ENCODE data around the gene TCL1B.
"Not testable (repeated sequence)": the region's sequence is repeated elsewhere in the genome, so short reads cannot be mapped to it uniquely, and the experiment has no call there.

TCL1B gene

DNA sequence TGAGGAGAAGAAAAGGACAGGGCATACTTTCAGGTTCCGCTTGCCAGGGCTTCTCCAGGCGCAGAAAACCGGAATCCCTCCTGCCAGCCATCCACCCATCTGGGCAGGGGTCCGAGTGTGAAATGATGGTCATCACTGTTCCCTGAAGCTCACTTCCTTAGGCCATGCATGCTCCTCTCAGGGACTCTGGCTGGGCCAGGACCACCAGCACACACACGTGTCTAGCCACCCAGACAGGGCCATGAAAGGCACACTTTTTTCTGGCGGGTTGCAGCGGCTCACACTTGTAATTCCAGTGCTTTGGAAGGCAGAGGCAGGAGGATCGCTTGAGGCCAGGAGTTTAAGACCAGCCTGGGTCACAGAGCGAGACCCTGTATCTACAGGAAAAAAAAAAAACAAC lies 26.2 kb downstream of the TCL1B start:
- ChIA-PET CTCF (no interaction called here), POLR2A (no interaction called here)
- DNase-seq (ENCODE audit: extremely low spot score) = no peak
- TF ChIP-seq PKNOX1 (IDR thresholded peaks at IDR 0.05) (no peak), FOXA1 (IDR thresholded peaks at IDR 0.05) (no peak), HDGF (IDR thresholded peaks at IDR 0.05; ENCODE audit: borderline replicate concordance) (no peak), FOXK2 (IDR thresholded peaks at IDR 0.05) (no peak), CTBP1 (IDR thresholded peaks at IDR 0.05; ENCODE audit: borderline replicate concordance) (no peak), BHLHE40 (IDR thresholded peaks at IDR 0.05; ENCODE audit: borderline replicate concordance) (no peak), SUZ12 (IDR thresholded peaks at IDR 0.05) (no peak), ARNT (IDR thresholded peaks at IDR 0.05) (no peak), SP1 (IDR thresholded peaks at IDR 0.05) (no peak), FOXM1 (IDR thresholded peaks at IDR 0.05; ENCODE audit: borderline replicate concordance) (no peak), ELF4 (IDR thresholded peaks at IDR 0.05) (no peak), ZNF384 (IDR thresholded peaks at IDR 0.05) (no peak), NFRKB (IDR thresholded peaks at IDR 0.05) (no peak)

DNA sequence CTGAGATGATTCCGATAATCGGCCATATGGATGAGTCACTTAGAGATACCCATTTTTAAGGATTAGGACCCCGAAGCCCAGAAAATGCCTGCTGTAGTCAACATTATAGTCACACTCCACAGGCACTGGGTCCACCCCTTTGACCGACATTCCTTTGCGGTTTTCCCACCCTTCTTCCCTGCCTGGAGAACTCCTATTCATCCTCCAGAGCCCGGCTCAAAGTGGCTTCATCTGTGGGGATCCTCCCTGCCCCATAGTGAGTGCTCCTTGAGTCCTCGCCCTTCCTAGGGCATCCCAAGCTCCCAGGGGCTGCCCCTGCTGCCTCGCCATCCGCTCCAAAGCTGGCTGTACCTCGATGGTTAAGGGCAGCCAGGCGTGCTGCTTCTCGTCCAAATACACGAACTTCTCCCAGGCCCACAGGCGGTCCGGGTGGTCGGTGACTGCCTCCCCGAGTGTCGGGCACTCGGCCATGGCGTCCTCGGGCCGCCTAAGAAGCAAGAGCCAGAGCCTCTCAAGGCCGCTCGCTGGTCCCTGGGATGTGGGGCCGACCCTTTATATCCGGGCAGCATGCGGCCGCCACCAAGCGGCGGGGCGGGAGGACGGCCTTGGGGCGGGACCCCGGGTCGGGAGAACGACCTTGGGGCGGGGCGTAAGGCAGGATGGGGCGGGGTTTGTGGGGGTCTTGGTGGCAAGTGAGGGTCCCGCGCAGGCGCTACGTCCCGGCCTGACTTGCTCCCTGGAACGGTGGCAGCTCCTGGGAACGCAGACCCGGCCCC lies 27.6 kb downstream of the TCL1B start, which contains the start of gene TCL1A:
Gene TCL1A (minus strand): TSS at position 530 of the 776 bp plus-strand sequence. CDS start 59 bp downstream, at position 471.
- ChIA-PET CTCF (no interaction called here), POLR2A (no interaction called here)
- no peak for TF ChIP-seq SUZ12 (IDR thresholded peaks at IDR 0.05)
- TF ChIP-seq ARNT (IDR thresholded peaks at IDR 0.05) = no peak
- TF ChIP-seq FOXM1 (IDR thresholded peaks at IDR 0.05; ENCODE audit: borderline replicate concordance) = no peak
- TF ChIP-seq ZNF384 (IDR thresholded peaks at IDR 0.05) = no peak
- TF ChIP-seq LEF1 (IDR thresholded peaks at IDR 0.05; ENCODE audit: borderline replicate concordance) = no peak
- TF ChIP-seq HDGF (IDR thresholded peaks at IDR 0.05; ENCODE audit: borderline replicate concordance) = no peak
- no peak for TF ChIP-seq FOXK2 (IDR thresholded peaks at IDR 0.05)
- no peak for TF ChIP-seq CTBP1 (IDR thresholded peaks at IDR 0.05; ENCODE audit: borderline replicate concordance)
- no peak for TF ChIP-seq SP1 (IDR thresholded peaks at IDR 0.05)
- TF ChIP-seq ELF4 (IDR thresholded peaks at IDR 0.05) = no peak
- DNase-seq (ENCODE audit: extremely low spot score) = no peak

- no peak for TF ChIP-seq LEF1 (IDR thresholded peaks at IDR 0.05; ENCODE audit: borderline replicate concordance)
- TF ChIP-seq TARDBP (IDR thresholded peaks at IDR 0.05) = no peak
- TF ChIP-seq FOXM1 (IDR thresholded peaks at IDR 0.05; ENCODE audit: borderline replicate concordance) = no peak
- TF ChIP-seq ZNF384 (IDR thresholded peaks at IDR 0.05) = no peak
- no peak for TF ChIP-seq HDGF (IDR thresholded peaks at IDR 0.05; ENCODE audit: borderline replicate concordance)
- no peak for TF ChIP-seq FOXK2 (IDR thresholded peaks at IDR 0.05)
- no peak for TF ChIP-seq SUZ12 (IDR thresholded peaks at IDR 0.05)
- no peak for TF ChIP-seq PKNOX1 (IDR thresholded peaks at IDR 0.05)
- TF ChIP-seq FOXA1 (IDR thresholded peaks at IDR 0.05) = no peak
- TF ChIP-seq BHLHE40 (IDR thresholded peaks at IDR 0.05; ENCODE audit: borderline replicate concordance) = no peak
- no peak for TF ChIP-seq SP1 (IDR thresholded peaks at IDR 0.05)
- no peak for TF ChIP-seq ARNT (IDR thresholded peaks at IDR 0.05)
- TF ChIP-seq ELF4 (IDR thresholded peaks at IDR 0.05) = no peak
- TF ChIP-seq CTBP1 (IDR thresholded peaks at IDR 0.05; ENCODE audit: borderline replicate concordance) = no peak
- POLR2A ChIA-PET = no interaction called here
- CTCF ChIA-PET = no interaction called here
- DNase-seq (ENCODE audit: extremely low spot score) = no peak
Observed at GRCh38 chr14:95722525-95723190, 36.4 kb downstream of the TCL1B start.

GRCh38 chr14:95725685-95726336 lies 39.6 kb downstream of the TCL1B start:
- ChIA-PET POLR2A (no interaction called here), CTCF (interaction anchor here (1.1 kb wide), 1 partner anchor 48 kb away, joined by 3 read pairs; no protein-coding TSS in a partner anchor)
- no peak for DNase-seq (ENCODE audit: extremely low spot score)
- no peak for TF ChIP-seq PKNOX1 (IDR thresholded peaks at IDR 0.05)
- TF ChIP-seq FOXM1 (IDR thresholded peaks at IDR 0.05; ENCODE audit: borderline replicate concordance) = no peak
- TF ChIP-seq NFRKB (IDR thresholded peaks at IDR 0.05) = no peak
- TF ChIP-seq FOXK2 (IDR thresholded peaks at IDR 0.05) = no peak
- no peak for TF ChIP-seq SP1 (IDR thresholded peaks at IDR 0.05)

DNA sequence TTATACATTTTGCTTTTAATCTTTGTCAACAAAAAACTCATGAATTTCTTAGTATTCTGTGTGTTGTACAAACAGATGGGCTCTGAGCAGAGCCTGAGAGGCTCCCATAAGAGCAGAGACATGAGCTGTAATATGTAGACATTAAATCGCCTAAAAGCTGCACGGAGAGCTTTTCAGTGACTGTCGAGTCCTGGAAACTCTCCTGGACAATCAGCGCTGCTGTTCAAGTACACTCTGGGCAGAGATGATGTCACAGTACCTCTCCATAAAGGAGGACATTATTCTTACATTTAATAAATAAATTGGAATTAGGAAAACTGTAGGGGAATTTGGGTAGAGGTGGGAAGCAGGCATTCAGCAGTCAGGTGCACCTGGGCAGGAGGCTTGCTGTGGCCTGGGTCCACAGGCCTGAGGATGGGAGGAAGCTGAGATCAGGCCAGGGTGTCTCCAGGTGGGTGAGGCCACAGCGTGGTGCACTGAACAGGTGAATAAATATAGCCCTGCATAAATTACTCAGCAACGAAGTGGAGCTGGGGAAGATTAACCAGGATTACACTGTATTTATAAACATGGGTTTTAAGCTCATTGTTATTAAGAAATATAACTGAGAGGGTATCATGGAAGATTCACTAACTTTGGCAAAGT lies 41.0 kb downstream of the TCL1B start:
- no peak for DNase-seq (ENCODE audit: extremely low spot score)
- TF ChIP-seq ELF4 (IDR thresholded peaks at IDR 0.05) = no peak
- TF ChIP-seq PKNOX1 (IDR thresholded peaks at IDR 0.05) = no peak
- TF ChIP-seq ZNF384 (IDR thresholded peaks at IDR 0.05) = no peak
- no peak for TF ChIP-seq FOXK2 (IDR thresholded peaks at IDR 0.05)
- no peak for TF ChIP-seq BHLHE40 (IDR thresholded peaks at IDR 0.05; ENCODE audit: borderline replicate concordance)
- TF ChIP-seq HDGF (IDR thresholded peaks at IDR 0.05; ENCODE audit: borderline replicate concordance) = no peak
- no peak for TF ChIP-seq LEF1 (IDR thresholded peaks at IDR 0.05; ENCODE audit: borderline replicate concordance)
- no peak for TF ChIP-seq FOXM1 (IDR thresholded peaks at IDR 0.05; ENCODE audit: borderline replicate concordance)
- no peak for TF ChIP-seq TARDBP (IDR thresholded peaks at IDR 0.05)
- no peak for TF ChIP-seq FOXA1 (IDR thresholded peaks at IDR 0.05)
- TF ChIP-seq ARNT (IDR thresholded peaks at IDR 0.05) = no peak
- no peak for TF ChIP-seq L3MBTL2 (conservative IDR thresholded peaks at IDR 0.05)
- TF ChIP-seq SUZ12 (IDR thresholded peaks at IDR 0.05) = no peak
- no peak for TF ChIP-seq SP1 (IDR thresholded peaks at IDR 0.05)
- TF ChIP-seq CTBP1 (IDR thresholded peaks at IDR 0.05; ENCODE audit: borderline replicate concordance) = no peak
- no peak for TF ChIP-seq NFRKB (IDR thresholded peaks at IDR 0.05)
- ChIA-PET CTCF (no interaction called here), POLR2A (no interaction called here)

- DNase-seq (ENCODE audit: extremely low spot score); POLR2A ChIA-PET; CTCF ChIA-PET: not testable (repeated sequence)
Observed at GRCh38 chr14:95729402-95730028, 43.3 kb downstream of the TCL1B start.
